ENCODE measurements around the gene OLIG1.
A peak's percentile ranks its signal among the peaks of the same experiment; 100 is the strongest.

OLIG1 gene

GRCh38 chr21:33063375-33063883 lies 6.5 kb upstream of the OLIG1 start:
- TF ChIP-seq POLR2AphosphoS5 (IDR thresholded peaks at IDR 0.05; ENCODE audit: low read depth), result no peak
- no peak for TF ChIP-seq GABPA (IDR thresholded peaks at IDR 0.05; ENCODE audit: low read depth)
- no peak for TF ChIP-seq CTCF (IDR thresholded peaks at IDR 0.05; ENCODE audit: insufficient read depth, low read length)
- no peak for TF ChIP-seq SPI1 (IDR thresholded peaks at IDR 0.05; ENCODE audit: borderline replicate concordance, low read depth)
- TF ChIP-seq REST (IDR thresholded peaks at IDR 0.05; ENCODE audit: insufficient replicate concordance, low read depth), result no peak
- H3K27me3 ChIP-seq (ENCODE audit: insufficient read depth, poor library complexity, severe bottlenecking), result no peaks in the 10 kb centered on the region
- peak overlapping the region; percentile 29 for H3K27ac ChIP-seq (replicated peaks)
- peak in 1 of 2 experiments; percentile 69 for DNase-seq (ENCODE audit: low read depth in 1 of 2, low spot score in 1 of 2)
- no peak overlapping the region for H3K4me3 ChIP-seq (replicated peaks; ENCODE audit: insufficient read depth, low read length)

- no peak overlapping the region; the same call in 1 of the 2 replicates for H3K27ac ChIP-seq (replicated peaks)
- DNase-seq (ENCODE audit: low read depth in 1 of 2, low spot score in 1 of 2), result no peak
- no peak for TF ChIP-seq REST (IDR thresholded peaks at IDR 0.05; ENCODE audit: insufficient replicate concordance, low read depth)
- TF ChIP-seq SPI1 (IDR thresholded peaks at IDR 0.05; ENCODE audit: borderline replicate concordance, low read depth), result no peak
- TF ChIP-seq GABPA (IDR thresholded peaks at IDR 0.05; ENCODE audit: low read depth), result no peak
- no peak for TF ChIP-seq POLR2AphosphoS5 (IDR thresholded peaks at IDR 0.05; ENCODE audit: low read depth)
- no peak for TF ChIP-seq CTCF (IDR thresholded peaks at IDR 0.05; ENCODE audit: insufficient read depth, low read length)
- H3K4me3 ChIP-seq (replicated peaks; ENCODE audit: insufficient read depth, low read length), result no peak overlapping the region
- no peaks in the 10 kb centered on the region for H3K27me3 ChIP-seq (ENCODE audit: insufficient read depth, poor library complexity, severe bottlenecking)
Observed at GRCh38 chr21:33063907-33064622, 5.9 kb upstream of the OLIG1 start.

- peak in 1 of 2 experiments; percentile 23 for DNase-seq (ENCODE audit: low read depth in 1 of 2, low spot score in 1 of 2)
- no peak overlapping the region; the same call in 1 of the 2 replicates for H3K27ac ChIP-seq (replicated peaks)
- no peak overlapping the region for H3K4me3 ChIP-seq (replicated peaks; ENCODE audit: insufficient read depth, low read length)
- H3K27me3 ChIP-seq (ENCODE audit: insufficient read depth, poor library complexity, severe bottlenecking), result no peaks in the 10 kb centered on the region
- TF ChIP-seq GABPA (IDR thresholded peaks at IDR 0.05; ENCODE audit: low read depth) (no peak), POLR2AphosphoS5 (IDR thresholded peaks at IDR 0.05; ENCODE audit: low read depth) (no peak), CTCF (IDR thresholded peaks at IDR 0.05; ENCODE audit: insufficient read depth, low read length) (no peak), REST (IDR thresholded peaks at IDR 0.05; ENCODE audit: insufficient replicate concordance, low read depth) (no peak), SPI1 (IDR thresholded peaks at IDR 0.05; ENCODE audit: borderline replicate concordance, low read depth) (no peak)
Observed at GRCh38 chr21:33064623-33065390, 5.1 kb upstream of the OLIG1 start.
